HCT116 (cell line): ENCODE results near the gene SPOCK3.

ENCODE experiments used
- CBX3 ChIP-seq: IDR thresholded peaks from 2 replicates; pipeline ENCODE4 v1.6.1; 2012; ENCODE audit warnings: low read depth
- CEBPB ChIP-seq: IDR thresholded peaks from 2 replicates; pipeline ENCODE4 v1.6.1; 2012; ENCODE audit warnings: low read depth
- CTCF ChIP-seq, 3 experiments: fragments of 200-600 bp in 1 of 3; sonication (generic) in 1 of 3; IDR thresholded peaks in 2 of 3; conservative IDR thresholded peaks in 1 of 3; 2 replicates each; pipeline ENCODE4 v1.5.1; 2012 to 2017; ENCODE audit warnings: low read depth in 2 of 3, low read length in 2 of 3, antibody characterized with exemption in 1 of 3, borderline replicate concordance in 1 of 3, control low read depth in 1 of 3, mild to moderate bottlenecking in 1 of 3, mixed read lengths in 1 of 3, mixed run types in 1 of 3, moderate library complexity in 1 of 3; ENCODE audit not compliant: insufficient read depth in 1 of 3
- EGR1 ChIP-seq: IDR thresholded peaks from 2 replicates; pipeline ENCODE4 v1.6.1; 2012; ENCODE audit warnings: low read depth
- ELF1 ChIP-seq: IDR thresholded peaks from 2 replicates; pipeline ENCODE4 v1.6.1; 2012; ENCODE audit warnings: low read depth, borderline replicate concordance
- EZH2 ChIP-seq: fragments of 200-600 bp; sonication (generic); IDR thresholded peaks from 2 replicates; pipeline ENCODE4 v1.6.1; 2017; ENCODE audit warnings: antibody characterized with exemption, mixed run types
- EZH2phosphoT487 ChIP-seq: fragments of 200-600 bp; IDR thresholded peaks from 2 replicates; pipeline ENCODE4 v1.6.1; 2018; ENCODE audit warnings: antibody characterized with exemption, borderline replicate concordance
- MAX ChIP-seq: IDR thresholded peaks from 2 replicates; pipeline ENCODE4 v1.6.1; 2012
- POLR2A ChIP-seq: IDR thresholded peaks from 2 replicates; pipeline ENCODE4 v1.7.0; 2011; ENCODE audit warnings: borderline replicate concordance; ENCODE audit not compliant: insufficient read depth, insufficient read length; ENCODE audit errors: extremely low read depth
- POLR2AphosphoS5 ChIP-seq: IDR thresholded peaks from 2 replicates; pipeline ENCODE4 v1.6.1; 2011; ENCODE audit warnings: mild to moderate bottlenecking, low read depth, low read length, moderate library complexity
- RAD21 ChIP-seq: IDR thresholded peaks from 2 replicates; pipeline ENCODE4 v1.6.1; 2012; ENCODE audit warnings: low read depth, mild to moderate bottlenecking
- SP1 ChIP-seq: IDR thresholded peaks from 2 replicates; pipeline ENCODE4 v1.6.1; 2012; ENCODE audit warnings: low read depth
- TCF7L2 ChIP-seq: IDR thresholded peaks from 2 replicates; pipeline ENCODE4 v1.7.0; 2011; ENCODE audit warnings: borderline replicate concordance, inconsistent platforms; ENCODE audit not compliant: insufficient read depth, insufficient read length; ENCODE audit errors: extremely low read depth
- ZBTB33 ChIP-seq: IDR thresholded peaks from 2 replicates; pipeline ENCODE4 v1.6.1; 2011; ENCODE audit warnings: mild to moderate bottlenecking, low read length, moderate library complexity; ENCODE audit not compliant: insufficient replicate concordance; ENCODE audit errors: extremely low read depth

- TF ChIP-seq CTCF (IDR thresholded peaks at IDR 0.05 in 2 of 3, conservative IDR thresholded peaks at IDR 0.05 in 1 of 3; ENCODE audit: borderline replicate concordance in 1 of 3, insufficient read depth in 1 of 3, low read depth in 2 of 3, low read length in 2 of 3) (no peak), RAD21 (no peak), CEBPB (no peak), TCF7L2 (no peak), ZBTB33 (no peak), EZH2 (no peak), MAX (no peak), ELF1 (no peak), POLR2A (no peak), SP1 (no peak), EZH2phosphoT487 (no peak), EGR1 (no peak), POLR2AphosphoS5 (no peak), CBX3 (no peak)
Measured at GRCh38 chr4:166823126-166823525, 411.2 kb downstream of the SPOCK3 start.
